NK-92 (cell line): ENCODE data around the gene MOV10L1.

ENCODE experiments used
- DNase-seq: peaks from one replicate; lab custom pipeline; 2025; ENCODE audit not compliant: unreplicated experiment; lab: John Stamatoyannopoulos, UW

The MOV10L1 gene

DNA sequence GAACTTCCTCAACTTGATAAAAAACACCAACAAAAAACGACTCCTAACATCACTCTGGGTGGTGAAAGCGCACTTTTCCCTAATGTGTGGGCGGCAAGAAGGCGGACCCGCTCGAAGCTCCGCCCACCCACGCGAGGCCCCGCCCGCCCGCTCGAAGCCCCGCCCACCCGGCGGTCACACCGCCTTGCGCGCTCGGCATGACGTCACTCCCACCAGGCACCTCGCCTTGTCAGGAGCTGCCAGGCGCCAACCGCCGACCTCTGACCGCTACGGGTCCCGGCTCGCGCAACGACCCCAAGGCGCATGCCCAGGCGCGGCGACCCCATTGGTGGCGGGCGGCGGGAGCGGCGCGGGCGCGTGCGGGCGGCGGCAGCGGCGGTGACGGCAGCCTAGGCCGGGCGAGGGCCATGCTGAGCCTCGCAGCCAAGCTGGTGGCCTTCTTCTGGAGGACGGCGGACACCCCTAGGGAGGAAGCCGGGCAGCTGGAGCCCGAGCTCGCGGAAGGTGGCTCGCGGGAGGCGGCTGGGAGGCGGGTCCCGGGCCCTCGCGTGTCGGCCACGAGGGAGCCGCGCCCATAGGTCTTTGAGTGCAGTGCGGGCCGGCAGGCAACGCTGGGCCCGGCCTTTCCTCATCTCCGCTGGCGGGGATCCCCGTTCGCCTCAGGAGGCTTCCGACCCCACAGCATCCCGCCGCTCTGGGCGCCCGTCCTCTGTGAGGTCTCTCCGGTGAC is at the start of gene MOV10L1:
MOV10L1 (plus strand) TSS at position 325 of the 730 bp plus-strand sequence; CDS start at position 408, 83 bp downstream.
- DNase-seq, result no peak

DNA sequence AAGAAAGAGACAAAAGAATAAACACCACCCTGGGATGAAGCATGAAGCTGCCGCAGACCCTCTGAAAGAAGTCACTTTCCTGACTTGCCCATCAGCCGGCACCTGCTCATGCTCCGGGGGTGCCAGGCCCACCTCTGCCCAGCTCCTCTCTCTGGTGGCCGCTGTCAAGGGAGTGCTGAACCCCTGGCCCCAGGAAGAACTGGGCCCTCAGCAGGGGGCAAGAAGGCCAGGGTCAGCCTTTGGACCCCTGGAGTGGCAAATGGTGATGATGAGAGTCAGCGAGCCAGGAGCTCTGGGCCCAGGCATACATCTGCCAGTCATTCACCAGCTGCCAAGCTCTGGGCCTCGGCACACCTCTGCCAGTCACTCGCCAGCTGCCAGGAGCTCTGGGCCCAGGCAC is 49.1 kb upstream of the MOV10L1 start:
- DNase-seq, result no peak

DNA sequence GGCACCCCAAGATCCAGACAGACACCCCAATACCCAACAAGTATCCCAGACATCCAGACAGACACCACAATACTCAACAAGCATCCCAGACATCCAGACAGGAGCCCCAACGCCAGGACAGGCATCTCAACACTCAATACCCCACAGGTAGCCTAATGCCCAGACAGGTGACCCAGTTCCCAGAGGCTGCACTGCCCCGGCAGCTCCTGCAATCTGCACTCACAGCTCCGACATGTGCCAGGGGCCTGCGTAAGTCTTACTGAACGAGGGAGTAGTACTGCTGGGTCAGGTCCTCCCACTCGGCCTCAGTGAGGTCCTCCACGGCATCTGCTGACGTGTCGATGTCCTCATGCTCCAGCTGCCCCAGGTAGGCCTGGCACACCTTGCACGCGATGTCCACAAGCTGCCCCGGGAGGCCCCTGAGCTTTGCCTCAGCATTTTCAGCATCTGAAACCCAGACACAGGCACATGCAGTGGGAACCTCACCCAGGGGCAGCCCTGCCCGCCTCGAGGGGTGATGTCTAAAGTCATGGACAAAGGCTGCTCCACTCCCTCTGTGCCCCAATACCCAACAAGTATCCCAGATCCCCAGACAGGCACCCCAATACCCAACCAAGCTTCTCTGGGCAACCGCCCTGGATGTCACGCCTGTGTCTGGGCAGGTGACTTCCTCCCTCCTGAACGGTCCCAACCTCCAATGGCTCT is 48.3 kb upstream of the MOV10L1 start:
- no peak for DNase-seq

- DNase-seq, result no peak
Measured at GRCh38 chr22:50044485-50045118, 45.2 kb upstream of the MOV10L1 start.

DNA sequence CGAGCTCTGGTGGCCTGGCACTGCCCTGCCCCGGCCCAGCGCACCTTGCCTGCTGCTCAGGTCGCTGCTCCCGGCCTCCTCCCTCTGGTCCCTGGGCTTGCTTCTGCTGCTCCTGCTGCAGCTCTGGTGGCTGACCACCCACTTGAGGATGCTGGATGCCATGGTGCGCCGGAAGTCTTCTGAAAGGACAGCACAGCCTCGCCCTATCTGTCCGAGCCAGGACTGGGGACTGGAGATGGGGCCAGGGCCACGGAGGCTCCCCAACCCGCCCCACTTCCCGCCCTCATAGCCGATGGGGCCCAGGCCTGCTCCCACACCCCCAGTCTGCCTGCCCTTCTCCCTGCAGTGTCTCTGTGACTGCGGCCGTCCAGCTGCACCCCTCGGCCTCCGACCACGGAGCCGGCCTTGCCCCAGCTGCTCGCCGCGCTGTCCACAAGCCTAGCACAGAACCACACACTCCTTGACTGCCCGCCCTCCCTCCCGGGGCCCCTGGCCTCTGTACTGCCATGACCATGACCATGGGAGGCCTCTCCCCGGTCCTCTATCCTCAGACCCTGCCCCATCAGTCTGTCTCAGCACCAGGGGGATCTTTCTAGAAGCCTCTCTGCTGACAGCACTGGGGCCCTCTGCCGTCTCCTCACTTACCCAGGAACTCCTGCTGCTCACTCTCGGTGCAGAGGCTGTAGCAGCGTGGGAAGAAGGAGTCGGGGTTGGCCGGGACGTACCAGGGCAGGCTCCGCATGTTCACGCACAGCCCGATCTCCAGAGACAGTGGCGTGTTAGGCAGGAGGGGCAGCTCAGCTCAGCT is 44.4 kb upstream of the MOV10L1 start:
- DNase-seq, result no peak

GRCh38 chr22:50046019-50046415 is 43.8 kb upstream of the MOV10L1 start:
- DNase-seq, result no peak

DNA sequence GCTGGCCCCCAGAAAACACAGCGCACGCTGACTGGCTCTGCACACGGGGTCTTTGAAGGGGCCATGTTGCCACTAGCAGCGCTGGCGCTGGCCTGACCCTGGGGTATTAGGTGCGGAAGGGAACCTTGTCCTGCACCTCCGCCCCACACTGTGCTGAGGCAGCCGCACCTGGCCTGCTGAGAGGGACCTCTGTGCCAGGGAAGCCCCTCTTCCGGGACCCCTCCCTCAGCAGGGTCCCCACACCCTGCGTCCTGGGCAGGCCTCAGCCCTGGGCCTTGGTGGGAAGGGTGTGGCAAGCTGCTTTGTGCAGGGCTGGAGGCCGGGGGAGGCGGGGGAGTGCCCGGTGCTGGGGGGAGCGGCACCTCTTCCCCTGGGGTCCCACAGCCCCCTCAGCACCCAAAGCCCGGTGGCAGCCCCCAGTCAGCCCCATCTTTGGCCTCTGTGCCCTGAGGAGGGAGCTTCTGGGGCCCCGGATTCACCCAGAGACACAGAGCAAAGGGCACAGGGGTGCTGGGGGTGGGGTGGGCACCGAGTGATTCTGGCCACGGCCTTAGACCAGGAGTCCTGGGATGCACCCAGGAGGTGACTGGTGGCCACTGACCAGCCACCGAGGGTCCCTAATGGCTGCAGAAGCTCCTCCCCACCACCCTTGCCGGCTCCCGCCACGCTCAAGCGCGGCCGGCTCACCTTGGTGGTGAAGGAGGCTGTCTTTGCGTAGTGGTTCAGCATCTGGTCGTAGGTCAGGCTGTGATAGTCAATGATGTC is 43.1 kb upstream of the MOV10L1 start:
- DNase-seq, result no peak

- DNase-seq, result no peak
Measured at GRCh38 chr22:50047346-50047745, 42.5 kb upstream of the MOV10L1 start.

DNA sequence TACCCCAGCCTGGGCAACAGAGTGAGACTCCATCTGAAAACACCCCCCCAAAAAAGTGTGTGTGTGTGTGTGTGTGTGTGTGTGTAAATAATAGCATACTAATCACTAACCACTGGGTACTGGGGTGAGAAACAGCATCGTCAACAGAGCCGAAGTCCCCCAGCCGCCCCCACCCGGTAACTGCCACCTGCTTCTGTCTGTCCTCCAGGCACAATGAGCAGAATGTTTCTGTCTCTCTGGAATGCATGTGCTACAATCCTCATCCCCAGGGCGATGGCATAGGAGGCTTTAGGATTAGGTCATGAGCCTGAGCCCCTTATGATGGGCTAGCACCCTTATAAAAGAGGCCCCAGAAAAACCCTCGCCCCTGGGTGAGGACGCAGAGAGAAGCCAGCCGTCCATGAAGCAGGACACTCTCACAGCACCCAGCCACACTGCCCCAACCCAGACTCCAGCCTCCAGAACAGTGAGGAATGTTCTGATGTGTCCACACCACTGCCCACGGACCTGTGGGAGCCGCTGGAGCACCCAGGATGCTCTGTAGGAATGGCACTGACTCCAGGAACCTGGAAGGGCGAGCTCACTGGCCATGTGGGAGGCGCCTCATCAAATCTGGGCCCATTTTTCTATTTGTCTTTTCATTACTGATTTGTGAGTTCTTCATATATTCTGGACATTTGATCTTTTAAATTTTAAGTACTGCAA is 41.6 kb upstream of the MOV10L1 start:
- no peak for DNase-seq

- DNase-seq, result no peak
Measured at GRCh38 chr22:50048836-50049235, 41.0 kb upstream of the MOV10L1 start.

DNA sequence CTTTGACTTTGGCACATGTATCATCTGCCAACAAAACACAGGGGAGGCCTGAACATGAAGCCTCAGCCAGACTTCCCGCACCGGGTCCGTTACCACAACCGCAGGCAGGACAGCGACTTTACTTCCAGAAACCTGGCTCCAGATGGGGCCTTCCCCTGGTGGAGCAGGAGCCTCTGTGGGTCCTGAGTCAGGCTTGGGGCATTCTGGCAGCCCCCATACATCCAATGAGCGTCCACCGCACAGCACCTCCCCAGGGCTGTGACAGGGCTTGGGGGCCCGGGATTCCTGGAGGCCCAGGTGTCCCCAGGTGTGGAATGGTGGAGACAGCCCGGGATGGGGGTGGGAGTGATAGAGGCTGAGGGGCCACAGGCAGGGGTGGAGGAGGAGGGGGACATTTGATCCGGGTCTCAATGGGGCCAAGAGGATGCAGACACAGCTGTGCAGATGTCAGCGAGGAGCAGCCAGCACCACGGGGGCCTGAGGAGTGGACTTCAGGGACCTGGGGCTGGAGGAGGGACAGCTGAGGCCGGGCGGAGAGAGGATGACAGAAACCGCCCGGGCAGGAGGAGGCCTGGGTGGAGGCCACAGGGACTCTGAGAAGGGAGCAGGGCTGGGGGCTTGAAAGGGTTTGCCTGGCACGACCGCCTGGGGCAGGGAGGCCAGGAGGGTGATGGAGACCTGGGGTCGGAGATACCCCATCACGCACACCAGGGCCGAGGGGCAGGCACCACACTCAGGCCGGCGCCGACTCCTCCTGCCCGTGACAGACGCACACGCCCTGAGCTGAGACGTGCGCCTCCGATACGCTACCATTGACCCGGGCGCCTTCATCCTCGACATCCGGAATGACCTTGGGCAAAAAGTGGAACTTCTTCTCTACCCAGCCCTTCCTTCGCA is 40.3 kb upstream of the MOV10L1 start:
- DNase-seq, result no peak

GRCh38 chr22:50051930-50052329 is 37.9 kb upstream of the MOV10L1 start:
- DNase-seq, result no peak

- no peak for DNase-seq
Measured at GRCh38 chr22:50053861-50054260, 35.9 kb upstream of the MOV10L1 start.

DNA sequence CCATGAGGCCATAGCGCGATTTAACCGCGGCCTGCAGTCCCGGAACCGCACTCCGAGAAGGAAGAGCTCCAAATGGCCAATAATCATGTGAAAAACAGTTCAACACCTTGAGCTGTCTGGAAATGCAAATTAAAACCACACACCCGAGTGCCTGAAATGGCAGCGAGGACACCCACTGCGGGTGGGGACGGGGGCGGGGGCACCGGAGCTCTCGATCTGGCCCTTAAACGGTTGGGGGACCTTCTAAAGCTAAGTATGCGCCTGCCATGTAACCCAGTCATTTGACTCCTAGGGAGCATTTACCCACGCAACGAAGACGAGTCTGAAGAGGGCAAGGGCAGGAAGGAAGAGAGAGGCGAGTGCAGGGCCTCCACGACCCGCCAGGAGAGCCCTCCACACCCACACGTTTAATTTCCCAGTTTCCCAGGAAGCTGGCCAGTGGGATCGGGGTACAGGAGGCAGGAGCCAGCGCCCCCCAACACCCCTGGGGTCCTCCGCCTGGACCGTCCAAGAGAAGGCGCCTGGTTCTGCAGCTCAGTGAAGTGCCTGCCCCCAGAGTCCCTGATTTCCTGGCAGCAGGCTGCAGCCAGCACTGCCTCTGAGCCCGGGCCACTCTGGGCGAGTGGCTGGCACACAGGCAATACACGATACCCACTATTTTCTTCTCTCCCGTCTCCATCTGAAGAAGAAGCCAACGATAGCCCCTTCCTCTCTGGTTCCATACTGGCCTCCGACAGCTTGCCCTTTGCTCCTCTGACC is 33.4 kb upstream of the MOV10L1 start:
- DNase-seq, result no peak

DNA sequence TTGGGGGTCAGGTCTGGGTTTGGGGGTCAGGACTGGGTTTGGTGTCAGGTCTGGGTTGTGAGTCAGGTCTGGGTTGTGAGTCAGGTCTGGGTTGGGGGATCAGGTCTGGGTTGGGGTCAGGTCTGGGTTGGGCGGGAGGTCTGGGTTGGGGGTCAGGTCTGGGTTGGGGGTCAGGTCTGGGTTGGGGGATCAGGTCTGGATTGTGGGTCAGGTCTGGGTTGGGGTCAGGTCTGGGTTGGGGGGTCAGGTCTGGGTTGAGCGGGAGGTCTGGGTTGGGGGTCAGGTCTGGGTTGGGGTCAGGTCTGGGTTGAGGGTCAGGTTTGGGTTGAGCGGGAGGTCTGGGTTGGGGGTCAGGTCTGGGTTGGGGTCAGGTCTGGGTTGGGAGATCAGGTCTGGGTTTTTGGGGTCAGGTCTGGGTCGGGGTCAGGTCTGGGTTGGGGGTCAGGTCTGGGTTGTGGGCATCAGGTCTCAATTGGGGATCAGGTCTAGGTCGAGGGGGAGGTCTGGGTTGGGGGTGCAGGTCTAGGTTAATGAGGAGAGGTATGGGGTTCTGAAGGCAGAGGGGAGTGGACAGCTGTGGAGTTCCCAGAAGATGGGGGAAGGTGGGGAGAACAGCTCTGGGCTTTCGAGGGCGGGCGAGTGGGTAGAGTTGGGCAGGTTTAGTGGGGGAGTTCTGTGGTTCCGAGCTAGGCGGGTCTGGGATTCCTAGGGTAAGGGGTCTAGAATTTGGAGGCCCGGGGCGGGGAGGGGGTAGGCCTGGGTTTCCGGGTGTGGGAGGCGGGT is 32.3 kb upstream of the MOV10L1 start:
- no peak for DNase-seq

GRCh38 chr22:50058061-50058905 is 31.5 kb upstream of the MOV10L1 start, which contains the start of gene TTLL8:
TSS of gene TTLL8 (minus strand) at chr22:50058298.
- no peak for DNase-seq
